T-cell (primary cell): ENCODE data around the gene COX6A2. TPM values are rescaled to one million over a fixed set of nuclear protein-coding genes. Genes with fewer than 3 reads are reported as not detected.
"Not testable (repeated sequence)": the region's sequence is repeated elsewhere in the genome, so short reads cannot be mapped to it uniquely, and the experiment has no call there.

ENCODE experiments used
- ATAC-seq, 4 experiments: fragments of 200-7000 bp in 3 of 4; fragments of 150-1000 bp in 1 of 4; cut with Tn5 transposase; replicated peaks in 1 of 4; 1 replicate in 3 of 4; 2 replicates in 1 of 4; pipeline ENCODE4 v1.10.0; 2021; ENCODE audit warnings: moderate library complexity in 3 of 4, mild to moderate bottlenecking in 2 of 4, moderate number of reproducible peaks in 1 of 4
- CTCF ChIA-PET, 2 donors: fragments of 300-600 bp; sonication (Branson Sonifier 250); formaldehyde crosslinking; loops; one replicate each; lab custom pipeline; 2022; ENCODE audit warnings: antibody characterized with exemption in 2 of 2; lab: Charles Lee
- POLR2A ChIA-PET, 2 donors: fragments of 300-600 bp; sonication (Branson Sonifier 250); formaldehyde crosslinking; loops; one replicate each; lab custom pipeline; 2022; ENCODE audit warnings: antibody characterized with exemption in 2 of 2; lab: Charles Lee
- DNase-seq, 35 experiments: peaks; one replicate each; pipeline versions ENCODE4 v3.0.0 to v3.0.0-alpha.2; 2013 to 2023
- H3K27ac ChIP-seq: one replicate; pipeline ENCODE4 v1.5.1; 2013; ENCODE audit warnings: low read length
- H3K27me3 ChIP-seq, 2 experiments: replicated peaks in 1 of 2; 1 replicate in 1 of 2; 2 replicates in 1 of 2; pipeline versions ENCODE4 v1.6.1 to v1.7.0; 2013; ENCODE audit warnings: low read length in 1 of 2, mixed read lengths in 1 of 2; ENCODE audit not compliant: control insufficient read depth in 2 of 2, insufficient read depth in 2 of 2; ENCODE audit errors: extremely low read depth in 1 of 2
- H3K36me3 ChIP-seq, 2 donors: 1 replicate in 1 of 2; 2 replicates in 1 of 2; pipeline versions ENCODE4 v1.6.1 to v1.7.0; 2013; ENCODE audit warnings: low read length in 1 of 2; ENCODE audit not compliant: control insufficient read depth in 2 of 2, insufficient read depth in 1 of 2; ENCODE audit errors: extremely low read depth in 1 of 2
- H3K4me1 ChIP-seq, 2 experiments: 1 replicate in 1 of 2; 2 replicates in 1 of 2; pipeline versions ENCODE4 v1.6.1 to v1.7.0; 2013; ENCODE audit warnings: low read length in 2 of 2, mixed read lengths in 1 of 2; ENCODE audit not compliant: insufficient read depth in 2 of 2, control insufficient read depth in 1 of 2; ENCODE audit errors: extremely low read depth in 1 of 2
- H3K4me3 ChIP-seq, 2 donors: 1 replicate in 1 of 2; 2 replicates in 1 of 2; pipeline versions ENCODE4 v1.5.1 to v1.7.0; 2013; ENCODE audit warnings: mild to moderate bottlenecking in 2 of 2, low read length in 1 of 2, moderate library complexity in 1 of 2; ENCODE audit not compliant: control insufficient read depth in 1 of 2; ENCODE audit errors: extremely low read depth in 1 of 2
- H3K9me3 ChIP-seq: 2 replicates; pipeline ENCODE4 v1.7.0; 2013
- H3K27ac Mint-ChIP-seq, 2 donors: one replicate each; pipeline ENCODE4 v1.8.0; 2020 to 2021; ENCODE audit warnings: mild to moderate bottlenecking in 2 of 2, mixed read lengths in 2 of 2
- H3K27me3 Mint-ChIP-seq, 2 donors: one replicate each; pipeline ENCODE4 v1.8.0; 2021 to 2022; ENCODE audit warnings: mixed read lengths in 2 of 2
- H3K36me3 Mint-ChIP-seq: one replicate; pipeline ENCODE4 v1.8.0; 2021; ENCODE audit warnings: mixed read lengths
- H3K4me1 Mint-ChIP-seq, 3 donors: one replicate each; pipeline ENCODE4 v1.8.0; 2020 to 2022; ENCODE audit warnings: mixed read lengths in 3 of 3, mild to moderate bottlenecking in 1 of 3
- H3K4me3 Mint-ChIP-seq, 3 donors: one replicate each; pipeline ENCODE4 v1.8.0; 2020 to 2022; ENCODE audit warnings: mild to moderate bottlenecking in 3 of 3, mixed read lengths in 3 of 3, moderate library complexity in 3 of 3
- H3K9me3 Mint-ChIP-seq, 3 donors: one replicate each; pipeline ENCODE4 v1.8.0; 2020 to 2022; ENCODE audit warnings: mixed read lengths in 3 of 3
- whole genome bisulfite sequencing: methylation state at CpG from one replicate; pipeline ENCODE4 v1.1.5; 2013; ENCODE audit warnings: missing lambda C conversion rate; ENCODE audit not compliant: insufficient coverage; 5-methylcytosine and 5-hydroxymethylcytosine counted together
- total RNA-seq, 35 experiments: library from RNA in 6 of 35; stranded (reverse) in 6 of 35; fragments of 120-200 nt in 1 of 35; gene quantifications; one replicate each; pipeline versions ENCODE4 v1.2.1 to v1.2.4 and lab custom pipeline; 2013 to 2026

Gene COX6A2
- total RNA-seq, 5 donors from 2014 or later (not counting 1 experiment from before 2014, with no cell fraction given) = not detected

DNA sequence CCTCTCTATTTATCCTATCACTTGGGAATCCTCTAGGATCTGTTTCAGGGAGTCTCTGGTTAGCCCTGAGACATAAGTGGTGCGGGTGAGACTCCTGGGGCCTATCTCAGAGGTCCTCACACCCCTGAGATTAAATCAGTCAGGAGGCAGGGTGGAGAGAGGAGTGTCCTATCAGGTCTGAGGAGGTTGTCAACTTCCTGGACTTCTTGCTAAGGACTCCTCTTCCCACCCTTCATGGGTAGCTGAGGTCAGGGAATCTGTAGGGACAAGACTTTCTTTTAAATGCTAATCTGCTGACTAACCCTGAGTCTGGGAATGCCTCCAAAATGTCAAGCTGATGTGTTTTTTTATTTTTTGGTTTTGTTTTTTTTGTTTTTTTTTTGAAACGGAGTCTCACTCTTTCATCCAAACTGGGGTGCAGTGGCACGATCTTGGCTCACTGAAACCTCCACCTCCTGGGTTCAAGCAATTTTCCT lies 24.5 kb upstream of the COX6A2 start:
- Mint-ChIP-seq H3K36me3 (no peaks in the 10 kb centered on the region), H3K9me3 (no peaks in the 10 kb centered on the region), H3K4me1 (peaks cover 24 to 47% (median 35%) of the 10 kb centered on the region in 3 donors), H3K4me3 (no peak overlapping the region), H3K27me3 (no peaks in the 10 kb centered on the region), H3K27ac (no peak overlapping the region)
- no peak overlapping the region for H3K27ac ChIP-seq
- H3K36me3 ChIP-seq = peaks cover 0 to 4% of the 10 kb centered on the region in 2 donors
- no peak overlapping the region for H3K4me3 ChIP-seq
- ATAC-seq (no peak), DNase-seq (no peak)
- ChIA-PET POLR2A (no interaction called here), CTCF (no interaction called here)
- peaks cover 6 to 29% of the 10 kb centered on the region in 2 experiments for H3K4me1 ChIP-seq
- no peaks in the 10 kb centered on the region for H3K9me3 ChIP-seq
- no peaks in the 10 kb centered on the region for H3K27me3 ChIP-seq
- no CpG with 5 or more reads among the region's 3 CpGs for WGBS

GRCh38 chr16:31451681-31452351 lies 23.7 kb upstream of the COX6A2 start:
- DNase-seq (no peak), ATAC-seq (peak in 1 of 4 experiments; percentile 39)
- Histone ChIP-seq H3K36me3 (peaks cover 0 to 3% of the 10 kb centered on the region in 2 donors), H3K4me1 (peaks cover 5 to 21% of the 10 kb centered on the region in 2 experiments), H3K27ac (no peak overlapping the region), H3K4me3 (no peak overlapping the region), H3K27me3 (no peaks in the 10 kb centered on the region), H3K9me3 (no peaks in the 10 kb centered on the region)
- Mint-ChIP-seq H3K9me3 (no peaks in the 10 kb centered on the region), H3K27ac (peak overlapping the region in 1 of 2 donors; percentile 74), H3K36me3 (no peaks in the 10 kb centered on the region), H3K4me1 (peaks cover 23 to 39% (median 26%) of the 10 kb centered on the region in 3 donors), H3K4me3 (no peak overlapping the region), H3K27me3 (no peaks in the 10 kb centered on the region)
- ChIA-PET POLR2A (interaction anchor here in 1 of 2 donors (0.6 kb wide), 2 partner anchors 255 to 474 kb away, joined by 5 to 8 read pairs; no protein-coding TSS in a partner anchor), CTCF (no interaction called here)
- 50% methylated on average over 2 of the region's 11 CpGs for WGBS

DNA sequence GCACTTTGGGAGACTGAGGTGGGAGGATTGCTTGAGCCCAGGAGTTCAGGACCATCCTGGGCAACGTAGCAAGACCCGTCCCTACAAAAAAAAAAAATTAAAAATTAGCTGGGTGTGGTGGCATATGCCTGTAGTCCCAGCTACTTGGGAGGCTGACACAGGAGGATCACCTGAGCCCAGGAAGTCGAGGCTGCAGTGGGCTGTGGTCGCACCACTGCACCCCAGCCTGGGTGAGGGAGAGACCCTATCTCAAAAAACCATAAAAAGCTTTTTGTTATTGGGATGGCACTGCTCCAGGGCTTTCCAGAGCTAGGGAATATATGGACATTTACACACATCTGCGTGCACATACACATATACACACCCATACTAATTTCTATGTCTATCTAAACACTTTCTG lies 23.0 kb upstream of the COX6A2 start:
- Mint-ChIP-seq H3K9me3 (no peaks in the 10 kb centered on the region), H3K27ac (peak overlapping the region; percentile 3 to 74), H3K27me3 (no peaks in the 10 kb centered on the region), H3K4me1 (peaks cover 23 to 34% (median 24%) of the 10 kb centered on the region in 3 donors), H3K36me3 (no peaks in the 10 kb centered on the region), H3K4me3 (no peak overlapping the region)
- no peak for ATAC-seq
- no peaks in the 10 kb centered on the region for H3K27me3 ChIP-seq
- POLR2A ChIA-PET = interaction anchor here in 1 of 2 donors (0.6 kb wide), 1 partner anchor 473 kb away, joined by 8 read pairs; no protein-coding TSS in a partner anchor
- no peak overlapping the region for H3K4me3 ChIP-seq
- CTCF ChIA-PET = no interaction called here
- H3K4me1 ChIP-seq = peaks cover 3 to 14% of the 10 kb centered on the region in 2 experiments
- H3K36me3 ChIP-seq = no peaks in the 10 kb centered on the region
- WGBS = 100% methylated on average over 1 of the region's 5 CpGs
- no peak overlapping the region for H3K27ac ChIP-seq
- H3K9me3 ChIP-seq = no peaks in the 10 kb centered on the region
- no peak for DNase-seq

GRCh38 chr16:31445931-31446330 lies 17.8 kb upstream of the COX6A2 start:
- DNase-seq, POLR2A ChIA-PET, H3K36me3 Mint-ChIP-seq, H3K27me3 Mint-ChIP-seq, H3K4me3 Mint-ChIP-seq, H3K9me3 ChIP-seq, H3K27ac Mint-ChIP-seq, H3K9me3 Mint-ChIP-seq, H3K4me3 ChIP-seq, H3K36me3 ChIP-seq, H3K27me3 ChIP-seq, ATAC-seq, H3K4me1 Mint-ChIP-seq, H3K27ac ChIP-seq: not testable (repeated sequence)
- WGBS = 100% methylated on average over 2 of the region's 6 CpGs
- H3K4me1 ChIP-seq = peaks cover 0 to 10% of the 10 kb centered on the region in 2 experiments
- CTCF ChIA-PET = interaction anchor here in 1 of 2 donors (0.7 kb wide), 1 partner anchor 252 kb away, joined by 3 read pairs; no protein-coding TSS in a partner anchor

- DNase-seq (no peak), ATAC-seq (no peak)
- Histone ChIP-seq H3K4me1 (peaks cover 0 to 10% of the 10 kb centered on the region in 2 experiments), H3K9me3 (no peaks in the 10 kb centered on the region), H3K4me3 (no peak overlapping the region), H3K36me3 (no peaks in the 10 kb centered on the region), H3K27me3 (peaks cover 0 to 5% of the 10 kb centered on the region in 2 experiments), H3K27ac (no peak overlapping the region)
- 83% methylated on average over 19 of the region's 34 CpGs for WGBS
- ChIA-PET CTCF (no interaction called here), POLR2A (no interaction called here)
- no peaks in the 10 kb centered on the region for H3K36me3 Mint-ChIP-seq
- H3K4me1 Mint-ChIP-seq = peaks cover 6 to 10% (median 7%) of the 10 kb centered on the region in 3 donors
- H3K4me3 Mint-ChIP-seq = peak overlapping the region; percentile 78 to 85 (median 83)
- peak overlapping the region in 1 of 2 donors; percentile 69 for H3K27ac Mint-ChIP-seq
- H3K9me3 Mint-ChIP-seq = no peaks in the 10 kb centered on the region
- H3K27me3 Mint-ChIP-seq = no peaks in the 10 kb centered on the region
Observed at GRCh38 chr16:31441956-31442355, 13.8 kb upstream of the COX6A2 start.

GRCh38 chr16:31440516-31441184 lies 12.5 kb upstream of the COX6A2 start:
- H3K27me3 ChIP-seq = peaks cover 0 to 5% of the 10 kb centered on the region in 2 experiments
- CTCF ChIA-PET = interaction anchor here in 1 of 2 donors (0.6 kb wide), 1 partner anchor 28 kb away, joined by 4 read pairs; no protein-coding TSS in a partner anchor
- DNase-seq = no peak
- Mint-ChIP-seq H3K36me3 (no peaks in the 10 kb centered on the region), H3K4me1 (peaks cover 6 to 10% (median 7%) of the 10 kb centered on the region in 3 donors), H3K4me3 (peak overlapping the region in 1 of 3 donors; percentile 0), H3K27me3 (no peaks in the 10 kb centered on the region), H3K9me3 (no peaks in the 10 kb centered on the region), H3K27ac (no peak overlapping the region)
- no peaks in the 10 kb centered on the region for H3K36me3 ChIP-seq
- H3K4me3 ChIP-seq = no peak overlapping the region
- no peak for ATAC-seq
- H3K4me1 ChIP-seq = peaks cover 0 to 10% of the 10 kb centered on the region in 2 experiments
- WGBS = 100% methylated on average over 3 of the region's 4 CpGs
- POLR2A ChIA-PET = interaction anchor here in 1 of 2 donors (0.5 kb wide), 1 partner anchor 477 kb away, joined by 6 read pairs; no protein-coding TSS in a partner anchor
- no peaks in the 10 kb centered on the region for H3K9me3 ChIP-seq
- no peak overlapping the region for H3K27ac ChIP-seq
